CD14-positive monocyte (primary cell): ENCODE results near the gene DGKK. TPM values are rescaled to one million over a fixed set of nuclear protein-coding genes. Genes with fewer than 3 reads are reported as not detected.

Experiments
- DNase-seq, 3 donors: peaks; one replicate each; pipeline ENCODE4 v3.0.0-alpha.2; 2011 to 2022
- H2AFZ ChIP-seq: 2 replicates; pipeline ENCODE4 v1.6.0; 2012; ENCODE audit warnings: mild to moderate bottlenecking, low read depth, low read length, inconsistent platforms; ENCODE audit not compliant: insufficient read depth, poor library complexity, severe bottlenecking
- H3K27ac ChIP-seq, 2 donors: 1 replicate in 1 of 2; 2 replicates in 1 of 2; pipeline ENCODE4 v1.5.1; 2012 to 2013; ENCODE audit warnings: low read length in 2 of 2, control low read depth in 1 of 2, inconsistent platforms in 1 of 2, low read depth in 1 of 2, mild to moderate bottlenecking in 1 of 2
- H3K27me3 ChIP-seq, 2 donors: one replicate each; pipeline versions ENCODE4 v1.6.0 to v1.6.1; 2011 to 2013; ENCODE audit warnings: low read length in 2 of 2; ENCODE audit not compliant: control insufficient read depth in 2 of 2, insufficient read depth in 2 of 2
- H3K36me3 ChIP-seq, 2 donors: replicated peaks in 1 of 2; 1 replicate in 1 of 2; 2 replicates in 1 of 2; pipeline versions ENCODE4 v1.5.1 to v1.6.1; 2012 to 2013; ENCODE audit warnings: low read length in 2 of 2, control low read depth in 1 of 2, inconsistent platforms in 1 of 2, mild to moderate bottlenecking in 1 of 2; ENCODE audit not compliant: insufficient read depth in 2 of 2, control insufficient read depth in 1 of 2
- H3K4me1 ChIP-seq, 2 donors: 1 replicate in 1 of 2; 2 replicates in 1 of 2; pipeline versions ENCODE4 v1.5.1 to v1.6.1; 2012 to 2013; ENCODE audit warnings: low read length in 2 of 2, control low read depth in 1 of 2, inconsistent platforms in 1 of 2, mild to moderate bottlenecking in 1 of 2, moderate library complexity in 1 of 2; ENCODE audit not compliant: insufficient read depth in 2 of 2, control insufficient read depth in 1 of 2
- H3K4me2 ChIP-seq: replicated peaks from 2 replicates; pipeline ENCODE3; 2012; ENCODE audit warnings: low read length, moderate library complexity, mild to moderate bottlenecking; ENCODE audit not compliant: poor library complexity, severe bottlenecking; ENCODE audit errors: extremely low read depth
- H3K4me3 ChIP-seq, 3 experiments: fragments of 200-600 bp in 1 of 3; sonication (generic) in 1 of 3; replicated peaks in 1 of 3; 1 replicate in 2 of 3; 2 replicates in 1 of 3; pipeline ENCODE4 v1.5.1; 2011 to 2013; ENCODE audit warnings: low read length in 3 of 3, mild to moderate bottlenecking in 3 of 3, control low read depth in 2 of 3, low read depth in 2 of 3, inconsistent platforms in 1 of 3, moderate library complexity in 1 of 3
- H3K79me2 ChIP-seq: 2 replicates; pipeline ENCODE4 v1.6.0; 2012; ENCODE audit warnings: mild to moderate bottlenecking, control low read depth, inconsistent platforms, low read length, moderate library complexity; ENCODE audit not compliant: insufficient read depth
- H3K9ac ChIP-seq: 2 replicates; pipeline ENCODE4 v1.6.0; 2017; ENCODE audit warnings: low read length, mild to moderate bottlenecking; ENCODE audit not compliant: insufficient read depth, poor library complexity, severe bottlenecking
- H3K9me3 ChIP-seq, 2 donors: replicated peaks in 1 of 2; 1 replicate in 1 of 2; 2 replicates in 1 of 2; pipeline versions ENCODE4 v1.5.1 to v1.6.1; 2012 to 2013; ENCODE audit warnings: low read length in 2 of 2, control low read depth in 1 of 2; ENCODE audit not compliant: control insufficient read depth in 1 of 2, insufficient read depth in 1 of 2
- H4K20me1 ChIP-seq: 2 replicates; pipeline ENCODE4 v1.6.0; 2012; ENCODE audit warnings: mild to moderate bottlenecking, low read length, control low read depth, moderate library complexity; ENCODE audit not compliant: insufficient read depth
- H3K27ac Mint-ChIP-seq, 7 donors: one replicate each; pipeline ENCODE4 v1.8.0; 2020; ENCODE audit warnings: mild to moderate bottlenecking in 7 of 7, mixed read lengths in 7 of 7, moderate library complexity in 6 of 7, inconsistent platforms in 2 of 7
- H3K27me3 Mint-ChIP-seq, 3 donors: one replicate each; pipeline ENCODE4 v1.8.0; 2021 to 2022; ENCODE audit warnings: low read depth in 3 of 3, mild to moderate bottlenecking in 3 of 3, mixed read lengths in 3 of 3, moderate library complexity in 3 of 3, inconsistent platforms in 1 of 3
- H3K36me3 Mint-ChIP-seq, 2 donors: one replicate each; pipeline ENCODE4 v1.8.0; 2020; ENCODE audit warnings: mixed read lengths in 2 of 2, inconsistent platforms in 1 of 2, mild to moderate bottlenecking in 1 of 2
- H3K4me1 Mint-ChIP-seq: one replicate; pipeline ENCODE4 v1.8.0; 2020; ENCODE audit warnings: mild to moderate bottlenecking, mixed read lengths
- H3K4me3 Mint-ChIP-seq, 2 donors: one replicate each; pipeline ENCODE4 v1.8.0; 2020; ENCODE audit warnings: mild to moderate bottlenecking in 2 of 2, mixed read lengths in 2 of 2, moderate library complexity in 1 of 2
- H3K9me3 Mint-ChIP-seq, 7 donors: one replicate each; pipeline ENCODE4 v1.8.0; 2020 to 2022; ENCODE audit warnings: mixed read lengths in 7 of 7, mild to moderate bottlenecking in 6 of 7, moderate library complexity in 6 of 7, inconsistent platforms in 2 of 7
- CTCF ChIP-seq: fragments of 200-600 bp; IDR thresholded peaks from one replicate; pipeline ENCODE4 v1.8.0; 2022; ENCODE audit warnings: antibody characterized with exemption, mild to moderate bottlenecking
- WGBS: methylation state at CpG from one replicate; pipeline ENCODE4 v1.1.5; 2013; ENCODE audit warnings: missing lambda C conversion rate; ENCODE audit not compliant: insufficient coverage; 5-methylcytosine and 5-hydroxymethylcytosine counted together
- intact Hi-C, 2 donors: fragments of 100-400 bp; cut with micrococcal nuclease; formaldehyde crosslinking; loops; one replicate each; pipeline versions ENCODE4 v1.15.0 to v1.15.1; 2023
- polyA plus RNA-seq, 3 donors: library from polyadenylated mRNA; depleted of rRNA in 1 of 3; unstranded in 2 of 3; stranded (reverse) in 1 of 3; fragments of 300-500 nt in 2 of 3; fragments of >200 nt in 1 of 3; fragmentation: Illumina TruSeq in 2 of 3; gene quantifications; 1 replicate in 2 of 3; 2 replicates in 1 of 3; pipeline ENCODE4 v1.2.3, GENCODE V29; 2012 to 2021

DGKK gene
- polyA plus RNA-seq, 3 donors: not detected

GRCh38 chrX:50402886-50403285, 67.7 kb downstream of the DGKK start:
- Mint-ChIP-seq H3K4me3 (no peak overlapping the region), H3K9me3 (peaks cover 0 to 6% (median 2%) of the 10 kb centered on the region in 7 donors), H3K36me3 (no peaks in the 10 kb centered on the region), H3K4me1 (no peaks in the 10 kb centered on the region), H3K27me3 (peaks cover 0 to 3% (median 2%) of the 10 kb centered on the region in 3 donors), H3K27ac (no peak overlapping the region)
- no peak overlapping the region for H3K4me2 ChIP-seq
- peaks cover 0 to 1% of the 10 kb centered on the region in 2 donors for H3K9me3 ChIP-seq
- no peak overlapping the region for H3K9ac ChIP-seq
- no peak overlapping the region for H3K27ac ChIP-seq
- no peaks in the 10 kb centered on the region for H3K27me3 ChIP-seq
- TF ChIP-seq CTCF: no peak
- no CpG with 5 or more reads among the region's 3 CpGs for WGBS
- no peaks in the 10 kb centered on the region for H3K36me3 ChIP-seq
- no peaks in the 10 kb centered on the region for H3K4me1 ChIP-seq
- no peaks in the 10 kb centered on the region for H4K20me1 ChIP-seq
- intact Hi-C loops: no loop called here
- H3K79me2 ChIP-seq: no peaks in the 10 kb centered on the region
- DNase-seq: no peak
- H2AFZ ChIP-seq: no peak overlapping the region
- H3K4me3 ChIP-seq: no peak overlapping the region

GRCh38 chrX:50393902-50394301, 76.7 kb downstream of the DGKK start:
- H3K4me3 ChIP-seq: no peak overlapping the region
- H3K4me2 ChIP-seq: no peak overlapping the region
- H3K9ac ChIP-seq: no peak overlapping the region
- H3K36me3 ChIP-seq: no peaks in the 10 kb centered on the region
- H3K9me3 Mint-ChIP-seq: peaks cover 0 to 2% (median 0%) of the 10 kb centered on the region in 7 donors
- no peak overlapping the region for H3K4me3 Mint-ChIP-seq
- TF ChIP-seq CTCF: no peak
- H3K36me3 Mint-ChIP-seq: no peaks in the 10 kb centered on the region
- H3K4me1 ChIP-seq: no peaks in the 10 kb centered on the region
- H3K4me1 Mint-ChIP-seq: no peaks in the 10 kb centered on the region
- H4K20me1 ChIP-seq: no peaks in the 10 kb centered on the region
- intact Hi-C loops: no loop called here
- no peak overlapping the region for H3K27ac ChIP-seq
- H3K27ac Mint-ChIP-seq: no peak overlapping the region
- peaks cover 0 to 5% (median 2%) of the 10 kb centered on the region in 3 donors for H3K27me3 Mint-ChIP-seq
- H3K27me3 ChIP-seq: no peaks in the 10 kb centered on the region
- peaks cover 0 to 4% of the 10 kb centered on the region in 2 donors for H3K9me3 ChIP-seq
- no CpG with 5 or more reads among the region's 2 CpGs for WGBS
- DNase-seq: no peak
- no peak overlapping the region for H2AFZ ChIP-seq
- H3K79me2 ChIP-seq: no peaks in the 10 kb centered on the region
